WTC11 (cell line): Measurements from ENCODE around the gene ZNF213.

Experiments
- ARID4B ChIP-seq: sonication (generic); formaldehyde crosslinking; IDR thresholded peaks from 2 replicates; pipeline ENCODE4 v1.8.0; 2023; ENCODE audit warnings: missing genetic modification reagents, mild to moderate bottlenecking, borderline replicate concordance
- CREM ChIP-seq: sonication (generic); formaldehyde crosslinking; IDR thresholded peaks from 2 replicates; pipeline ENCODE4 v1.8.1; 2022; ENCODE audit warnings: mild to moderate bottlenecking, missing genetic modification reagents, moderate library complexity
- CTCF ChIP-seq: fragments of 200-600 bp; IDR thresholded peaks from 2 replicates; pipeline ENCODE4 v1.8.0; 2022; ENCODE audit warnings: antibody characterized with exemption
- HMGXB4 ChIP-seq: sonication (generic); formaldehyde crosslinking; IDR thresholded peaks from 2 replicates; pipeline ENCODE4 v1.8.1; 2023; ENCODE audit warnings: mild to moderate bottlenecking, moderate library complexity, missing genetic modification reagents
- MAX ChIP-seq: sonication (generic); formaldehyde crosslinking; IDR thresholded peaks from 2 replicates; pipeline ENCODE4 v1.8.0; 2022; ENCODE audit warnings: mild to moderate bottlenecking, missing genetic modification reagents
- NFE2L1 ChIP-seq: sonication (generic); formaldehyde crosslinking; IDR thresholded peaks from 2 replicates; pipeline ENCODE4 v1.8.1; 2023; ENCODE audit warnings: missing genetic modification reagents
- NR1H2 ChIP-seq: sonication (generic); formaldehyde crosslinking; IDR thresholded peaks from 2 replicates; pipeline ENCODE4 v1.9.0; 2021; ENCODE audit warnings: mild to moderate bottlenecking, moderate library complexity, missing genetic modification reagents
- NR2C2 ChIP-seq: sonication (generic); formaldehyde crosslinking; IDR thresholded peaks from 2 replicates; pipeline ENCODE4 v1.8.0; 2022; ENCODE audit warnings: mild to moderate bottlenecking, missing genetic modification reagents
- NR3C1 ChIP-seq: sonication (generic); formaldehyde crosslinking; conservative IDR thresholded peaks from 2 replicates; pipeline ENCODE4 v1.8.1; 2023; ENCODE audit warnings: low read depth, mild to moderate bottlenecking, missing genetic modification reagents
- RORB ChIP-seq: fragments of 250-450 bp; sonication (Bioruptor Pico); IDR thresholded peaks from 2 replicates; pipeline ENCODE4 v1.9.0; 2021; ENCODE audit warnings: mild to moderate bottlenecking
- ZBTB43 ChIP-seq: sonication (generic); formaldehyde crosslinking; IDR thresholded peaks from 2 replicates; pipeline ENCODE4 v1.8.1; 2023; ENCODE audit warnings: mild to moderate bottlenecking, missing genetic modification reagents
- ZNF121 ChIP-seq: sonication (generic); formaldehyde crosslinking; IDR thresholded peaks from 2 replicates; pipeline ENCODE4 v1.8.0; 2023; ENCODE audit warnings: missing genetic modification reagents
- ZNF281 ChIP-seq: sonication (generic); formaldehyde crosslinking; IDR thresholded peaks from 2 replicates; pipeline ENCODE4 v1.8.0; 2023; ENCODE audit warnings: mild to moderate bottlenecking, missing genetic modification reagents

- TF ChIP-seq NR3C1 (CRISPR knock-in tag) (no peak), HMGXB4 (no peak), NFE2L1 (CRISPR knock-in tag) (no peak), CTCF (no peak), NR1H2 (no peak), RORB (CRISPR knock-in tag) (no peak), NR2C2 (CRISPR knock-in tag) (no peak), ARID4B (CRISPR knock-in tag) (no peak), ZNF121 (CRISPR knock-in tag) (no peak), CREM (no peak), ZBTB43 (CRISPR knock-in tag) (no peak), MAX (CRISPR knock-in tag) (no peak), ZNF281 (CRISPR knock-in tag) (no peak)
These were observed 8.4 kb downstream of the ZNF213 start for GRCh38 chr16:3143189-3143588.
